ENCODE measurements around the gene MRPL41.
"Not testable (repeated sequence)": the region's sequence is repeated elsewhere in the genome, so short reads cannot be mapped to it uniquely, and the experiment has no call there.

The MRPL41 gene

GRCh38 chr9:137538058-137538457 lies 13.6 kb upstream of the MRPL41 start:
- Histone ChIP-seq H3K9ac (ENCODE audit: low read depth in 1 of 2, low read length in 2 of 2) (no peak overlapping the region), H3K27ac (ENCODE audit: low read depth, low read length) (no peak overlapping the region), H3K27me3 (ENCODE audit: control insufficient read depth in 1 of 2, insufficient read depth in 2 of 2, low read length in 2 of 2) (no peaks in the 10 kb centered on the region), H3K4me1 (ENCODE audit: control insufficient read depth in 1 of 2, insufficient read depth in 2 of 2, low read length in 2 of 2) (peaks cover 8 to 10% of the 10 kb centered on the region in 2 donors), H3K9me3 (ENCODE audit: control insufficient read depth in 1 of 2, low read length in 2 of 2) (no peaks in the 10 kb centered on the region), H3K36me3 (ENCODE audit: control insufficient read depth in 1 of 2, insufficient read depth in 2 of 2, low read length in 2 of 2) (no peaks in the 10 kb centered on the region), H3K4me3 (ENCODE audit: low read depth in 1 of 2, low read length in 2 of 2) (no peak overlapping the region)

DNA sequence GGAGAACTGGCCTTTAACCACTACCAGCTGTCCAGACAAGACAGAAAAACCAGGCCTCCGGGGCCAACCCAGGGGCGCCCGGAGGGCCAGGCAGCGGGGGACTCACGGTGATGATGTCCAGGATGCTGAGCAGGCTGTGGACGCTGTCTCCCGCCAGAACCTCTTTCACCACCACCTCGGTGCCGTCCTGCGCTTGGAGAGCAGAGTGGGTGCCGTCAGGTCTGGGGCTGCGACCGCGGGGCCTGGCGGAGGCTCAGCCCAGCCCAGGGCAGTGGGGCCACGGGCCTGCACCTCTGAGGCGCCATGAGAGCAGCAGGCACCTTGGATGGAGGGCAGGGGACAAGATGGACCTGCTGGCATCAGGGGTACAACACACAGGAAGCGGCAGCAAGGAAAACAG lies 11.1 kb upstream of the MRPL41 start:
- Histone ChIP-seq H3K4me1 (ENCODE audit: control insufficient read depth in 1 of 2, insufficient read depth in 2 of 2, low read length in 2 of 2) (no peaks in the 10 kb centered on the region), H3K9ac (ENCODE audit: low read depth in 1 of 2, low read length in 2 of 2) (no peak overlapping the region), H3K4me3 (ENCODE audit: low read depth in 1 of 2, low read length in 2 of 2) (no peak overlapping the region), H3K36me3 (ENCODE audit: control insufficient read depth in 1 of 2, insufficient read depth in 2 of 2, low read length in 2 of 2) (no peaks in the 10 kb centered on the region), H3K9me3 (ENCODE audit: control insufficient read depth in 1 of 2, low read length in 2 of 2) (no peaks in the 10 kb centered on the region), H3K27me3 (ENCODE audit: control insufficient read depth in 1 of 2, insufficient read depth in 2 of 2, low read length in 2 of 2) (no peaks in the 10 kb centered on the region), H3K27ac (ENCODE audit: low read depth, low read length) (no peak overlapping the region)

DNA sequence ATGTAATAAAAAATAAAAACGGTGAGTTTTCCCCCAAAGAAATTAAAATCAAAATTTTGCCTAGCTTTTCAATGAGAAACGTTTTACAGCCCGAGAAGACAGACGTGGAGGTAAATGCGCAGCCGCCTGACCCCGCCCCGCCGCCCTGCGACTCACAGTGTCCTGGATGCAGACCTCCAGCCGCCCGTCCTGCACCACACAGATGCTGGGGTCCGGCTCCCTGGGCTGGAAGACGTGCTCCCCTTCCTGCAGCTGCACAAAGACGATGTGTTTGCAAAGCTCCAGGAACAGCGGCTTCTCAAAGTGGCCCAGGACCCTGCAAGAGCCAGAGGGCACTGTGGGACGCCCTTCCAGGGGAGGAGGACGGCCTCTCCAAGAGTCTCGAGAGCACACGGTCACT lies 9.2 kb upstream of the MRPL41 start:
- no peaks in the 10 kb centered on the region for H3K27me3 ChIP-seq (ENCODE audit: control insufficient read depth in 1 of 2, insufficient read depth in 2 of 2, low read length in 2 of 2)
- no peaks in the 10 kb centered on the region for H3K36me3 ChIP-seq (ENCODE audit: control insufficient read depth in 1 of 2, insufficient read depth in 2 of 2, low read length in 2 of 2)

DNA sequence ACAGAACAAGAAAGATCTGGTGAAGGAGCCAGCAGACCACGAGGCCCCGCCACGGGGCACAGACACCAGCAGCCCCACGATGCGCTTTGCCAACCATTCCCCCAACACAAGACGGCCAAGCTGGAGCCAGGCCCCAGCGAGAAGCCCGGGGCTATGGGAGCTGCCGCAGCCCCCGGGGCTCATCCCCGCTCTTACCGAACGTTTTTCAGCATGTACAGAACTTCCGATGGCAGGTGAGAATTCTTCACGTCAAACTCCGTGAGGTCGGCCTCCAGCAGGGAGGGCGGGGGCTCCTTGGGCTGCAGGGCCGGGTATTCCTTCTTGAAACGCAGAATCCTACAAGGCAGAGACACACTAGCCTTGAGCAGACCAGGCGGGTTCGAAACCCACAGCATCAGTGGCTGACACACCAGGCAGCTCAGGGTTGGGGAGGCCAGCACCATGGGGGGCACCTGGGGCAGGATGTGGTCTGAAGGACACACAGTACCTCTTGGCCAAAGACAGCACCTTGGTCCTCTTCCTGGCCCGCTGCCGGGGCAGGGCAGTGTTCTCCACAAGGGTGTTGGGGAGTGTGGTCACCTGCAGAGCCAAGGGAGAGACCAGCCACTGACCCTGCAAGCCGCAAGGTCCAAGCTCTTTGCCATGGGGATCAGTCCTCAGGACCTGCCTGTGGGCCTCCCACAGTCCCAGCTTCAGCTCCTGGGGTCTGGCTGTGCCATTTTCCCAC lies 8.3 kb upstream of the MRPL41 start:
- Histone ChIP-seq H3K9ac (ENCODE audit: low read depth in 1 of 2, low read length in 2 of 2) (no peak overlapping the region), H3K4me1 (ENCODE audit: control insufficient read depth in 1 of 2, insufficient read depth in 2 of 2, low read length in 2 of 2) (no peaks in the 10 kb centered on the region), H3K27me3 (ENCODE audit: control insufficient read depth in 1 of 2, insufficient read depth in 2 of 2, low read length in 2 of 2) (no peaks in the 10 kb centered on the region), H3K36me3 (ENCODE audit: control insufficient read depth in 1 of 2, insufficient read depth in 2 of 2, low read length in 2 of 2) (no peaks in the 10 kb centered on the region), H3K4me3 (ENCODE audit: low read depth in 1 of 2, low read length in 2 of 2) (no peak overlapping the region), H3K27ac (ENCODE audit: low read depth, low read length) (no peak overlapping the region), H3K9me3 (ENCODE audit: control insufficient read depth in 1 of 2, low read length in 2 of 2) (peaks cover 2 to 5% of the 10 kb centered on the region in 2 donors)

More for the DNA sequence above, 9.2 kb upstream of the MRPL41 start:
- H3K9ac ChIP-seq (ENCODE audit: low read depth in 1 of 2, low read length in 2 of 2) = no peak overlapping the region
- H3K27ac ChIP-seq (ENCODE audit: low read depth, low read length) = no peak overlapping the region
- peaks cover 2 to 5% of the 10 kb centered on the region in 2 donors for H3K9me3 ChIP-seq (ENCODE audit: control insufficient read depth in 1 of 2, low read length in 2 of 2)
- H3K4me3 ChIP-seq (ENCODE audit: low read depth in 1 of 2, low read length in 2 of 2) = no peak overlapping the region
- no peaks in the 10 kb centered on the region for H3K4me1 ChIP-seq (ENCODE audit: control insufficient read depth in 1 of 2, insufficient read depth in 2 of 2, low read length in 2 of 2)

GRCh38 chr9:137544176-137544760 lies 7.4 kb upstream of the MRPL41 start:
- Histone ChIP-seq H3K27ac (ENCODE audit: low read depth, low read length) (no peak overlapping the region), H3K36me3 (ENCODE audit: control insufficient read depth in 1 of 2, insufficient read depth in 2 of 2, low read length in 2 of 2) (no peaks in the 10 kb centered on the region), H3K9me3 (ENCODE audit: control insufficient read depth in 1 of 2, low read length in 2 of 2) (peaks cover 2 to 5% of the 10 kb centered on the region in 2 donors), H3K27me3 (ENCODE audit: control insufficient read depth in 1 of 2, insufficient read depth in 2 of 2, low read length in 2 of 2) (no peaks in the 10 kb centered on the region), H3K4me3 (ENCODE audit: low read depth in 1 of 2, low read length in 2 of 2) (no peak overlapping the region), H3K9ac (ENCODE audit: low read depth in 1 of 2, low read length in 2 of 2) (no peak overlapping the region), H3K4me1 (ENCODE audit: control insufficient read depth in 1 of 2, insufficient read depth in 2 of 2, low read length in 2 of 2) (no peaks in the 10 kb centered on the region)

GRCh38 chr9:137545123-137545522 lies 6.6 kb upstream of the MRPL41 start:
- H3K4me3 ChIP-seq (ENCODE audit: low read depth in 1 of 2, low read length in 2 of 2) = no peak overlapping the region
- no peak overlapping the region for H3K9ac ChIP-seq (ENCODE audit: low read depth in 1 of 2, low read length in 2 of 2)
- no peak overlapping the region for H3K27ac ChIP-seq (ENCODE audit: low read depth, low read length)

DNA sequence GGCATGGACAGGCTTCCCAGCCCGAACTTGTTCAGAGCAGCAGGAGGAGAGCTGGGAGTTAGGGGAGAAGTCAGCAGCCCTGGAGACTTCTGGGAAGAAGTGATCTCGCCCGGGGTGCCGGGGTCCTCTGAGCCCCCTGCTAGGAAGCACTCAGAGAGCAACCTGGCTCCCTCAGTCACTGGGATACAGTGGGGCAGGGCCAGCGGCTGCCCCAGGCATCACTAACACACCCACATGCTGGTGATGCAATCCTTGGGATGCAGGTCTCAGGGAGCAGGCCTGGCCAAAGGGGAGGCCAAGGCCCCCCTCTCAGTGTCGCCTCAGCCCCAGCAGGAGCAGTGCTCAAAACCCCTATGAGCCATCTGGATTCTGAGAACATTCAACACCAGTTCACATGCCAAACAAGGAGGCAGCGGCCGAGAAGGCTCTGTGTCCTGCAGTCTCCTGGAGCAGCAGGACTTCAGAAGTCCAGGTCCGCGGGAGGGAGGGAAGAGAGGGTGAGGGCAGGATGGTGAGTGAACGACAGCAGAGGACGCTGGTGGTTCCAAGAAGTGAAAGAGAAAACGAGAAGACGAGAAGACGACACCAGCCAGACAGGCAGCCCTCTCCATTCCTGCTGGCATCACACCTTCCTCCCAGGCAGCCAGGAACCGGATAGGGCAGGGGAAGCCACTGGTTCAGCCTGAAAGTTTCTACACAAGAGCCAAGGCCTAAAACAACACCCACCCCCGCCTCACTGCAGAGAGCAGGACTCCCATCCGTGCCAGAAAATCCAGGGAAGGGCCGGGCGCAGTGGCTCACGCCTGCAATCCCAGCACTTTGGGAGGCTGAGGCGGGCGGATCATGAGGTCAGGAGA lies 3.8 kb upstream of the MRPL41 start:
- peaks cover 2 to 5% of the 10 kb centered on the region in 2 donors for H3K9me3 ChIP-seq (ENCODE audit: control insufficient read depth in 1 of 2, low read length in 2 of 2)
- H3K27me3 ChIP-seq (ENCODE audit: control insufficient read depth in 1 of 2, insufficient read depth in 2 of 2, low read length in 2 of 2) = no peaks in the 10 kb centered on the region
- H3K4me3 ChIP-seq (ENCODE audit: low read depth in 1 of 2, low read length in 2 of 2) = no peak overlapping the region
- no peak overlapping the region for H3K9ac ChIP-seq (ENCODE audit: low read depth in 1 of 2, low read length in 2 of 2)
- H3K4me1 ChIP-seq (ENCODE audit: control insufficient read depth in 1 of 2, insufficient read depth in 2 of 2, low read length in 2 of 2) = peaks cover 12 to 16% of the 10 kb centered on the region in 2 donors
- H3K27ac ChIP-seq (ENCODE audit: low read depth, low read length) = no peak overlapping the region
- H3K36me3 ChIP-seq (ENCODE audit: control insufficient read depth in 1 of 2, insufficient read depth in 2 of 2, low read length in 2 of 2) = no peaks in the 10 kb centered on the region

More at GRCh38 chr9:137545123-137545522, 6.6 kb upstream of the MRPL41 start:
- Histone ChIP-seq H3K27me3 (ENCODE audit: control insufficient read depth in 1 of 2, insufficient read depth in 2 of 2, low read length in 2 of 2) (no peaks in the 10 kb centered on the region), H3K9me3 (ENCODE audit: control insufficient read depth in 1 of 2, low read length in 2 of 2) (peaks cover 2 to 5% of the 10 kb centered on the region in 2 donors), H3K4me1 (ENCODE audit: control insufficient read depth in 1 of 2, insufficient read depth in 2 of 2, low read length in 2 of 2) (peaks cover 5 to 7% of the 10 kb centered on the region in 2 donors), H3K36me3 (ENCODE audit: control insufficient read depth in 1 of 2, insufficient read depth in 2 of 2, low read length in 2 of 2) (no peaks in the 10 kb centered on the region)

GRCh38 chr9:137550231-137550621 lies 1.5 kb upstream of the MRPL41 start, which contains the start of gene PNPLA7:
Gene PNPLA7 (minus strand): TSS chr9:137550402. CDS start chr9:137550197, 205 bp downstream.
- peaks cover 3 to 5% of the 10 kb centered on the region in 2 donors for H3K36me3 ChIP-seq (ENCODE audit: control insufficient read depth in 1 of 2, insufficient read depth in 2 of 2, low read length in 2 of 2)
- no peaks in the 10 kb centered on the region for H3K27me3 ChIP-seq (ENCODE audit: control insufficient read depth in 1 of 2, insufficient read depth in 2 of 2, low read length in 2 of 2)
- peak within 1 kb of the TSS; percentile 66 for H3K4me3 ChIP-seq (ENCODE audit: low read depth in 1 of 2, low read length in 2 of 2)
- peak within 1 kb of the TSS; percentile 73 for H3K27ac ChIP-seq (ENCODE audit: low read depth, low read length)
- peaks cover 2 to 5% of the 10 kb centered on the region in 2 donors for H3K9me3 ChIP-seq (ENCODE audit: control insufficient read depth in 1 of 2, low read length in 2 of 2)
- peak within 1 kb of the TSS; percentile 43 to 47 for H3K9ac ChIP-seq (ENCODE audit: low read depth in 1 of 2, low read length in 2 of 2)
- peaks cover 12 to 16% of the 10 kb centered on the region in 2 donors for H3K4me1 ChIP-seq (ENCODE audit: control insufficient read depth in 1 of 2, insufficient read depth in 2 of 2, low read length in 2 of 2)

GRCh38 chr9:137550958-137551263 lies 768 bp upstream of the MRPL41 start:
- H3K9me3 ChIP-seq (ENCODE audit: control insufficient read depth in 1 of 2, low read length in 2 of 2); H3K27me3 ChIP-seq (ENCODE audit: control insufficient read depth in 1 of 2, insufficient read depth in 2 of 2, low read length in 2 of 2): not testable (repeated sequence)
- peaks cover 12 to 16% of the 10 kb centered on the region in 2 donors for H3K4me1 ChIP-seq (ENCODE audit: control insufficient read depth in 1 of 2, insufficient read depth in 2 of 2, low read length in 2 of 2)
- H3K4me3 ChIP-seq (ENCODE audit: low read depth in 1 of 2, low read length in 2 of 2) = peak overlapping the region; percentile 55 to 66
- peak overlapping the region; percentile 73 for H3K27ac ChIP-seq (ENCODE audit: low read depth, low read length)
- H3K9ac ChIP-seq (ENCODE audit: low read depth in 1 of 2, low read length in 2 of 2) = peak overlapping the region; percentile 33 to 38
- H3K36me3 ChIP-seq (ENCODE audit: control insufficient read depth in 1 of 2, insufficient read depth in 2 of 2, low read length in 2 of 2) = peaks cover 3 to 11% of the 10 kb centered on the region in 2 donors

All from duodenal mucosa (tissue), 2 donors.